Measurements from ENCODE around the gene DSTYK.

DNA sequence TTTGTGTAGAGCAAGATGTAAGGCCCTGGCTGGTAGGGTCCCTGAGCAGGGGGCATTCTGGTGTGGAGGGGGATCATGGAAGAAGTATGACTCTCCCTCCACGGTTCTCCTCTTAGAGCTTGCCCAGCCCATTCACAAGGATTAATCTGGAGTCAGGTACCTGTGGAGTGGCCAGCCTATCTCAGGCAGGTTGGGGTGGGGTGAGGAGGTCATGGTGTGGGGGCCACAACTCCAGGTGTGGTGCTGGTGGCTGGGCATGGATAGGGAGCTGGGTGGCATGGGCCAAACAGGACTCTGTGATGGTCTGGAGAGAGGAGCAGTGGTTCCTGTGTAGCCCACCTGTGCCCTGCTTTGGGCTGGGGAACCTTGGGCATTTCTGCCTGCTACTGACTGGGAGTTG, 48.5 kb upstream of the DSTYK start:
- TF ChIP-seq, protein P1, sequence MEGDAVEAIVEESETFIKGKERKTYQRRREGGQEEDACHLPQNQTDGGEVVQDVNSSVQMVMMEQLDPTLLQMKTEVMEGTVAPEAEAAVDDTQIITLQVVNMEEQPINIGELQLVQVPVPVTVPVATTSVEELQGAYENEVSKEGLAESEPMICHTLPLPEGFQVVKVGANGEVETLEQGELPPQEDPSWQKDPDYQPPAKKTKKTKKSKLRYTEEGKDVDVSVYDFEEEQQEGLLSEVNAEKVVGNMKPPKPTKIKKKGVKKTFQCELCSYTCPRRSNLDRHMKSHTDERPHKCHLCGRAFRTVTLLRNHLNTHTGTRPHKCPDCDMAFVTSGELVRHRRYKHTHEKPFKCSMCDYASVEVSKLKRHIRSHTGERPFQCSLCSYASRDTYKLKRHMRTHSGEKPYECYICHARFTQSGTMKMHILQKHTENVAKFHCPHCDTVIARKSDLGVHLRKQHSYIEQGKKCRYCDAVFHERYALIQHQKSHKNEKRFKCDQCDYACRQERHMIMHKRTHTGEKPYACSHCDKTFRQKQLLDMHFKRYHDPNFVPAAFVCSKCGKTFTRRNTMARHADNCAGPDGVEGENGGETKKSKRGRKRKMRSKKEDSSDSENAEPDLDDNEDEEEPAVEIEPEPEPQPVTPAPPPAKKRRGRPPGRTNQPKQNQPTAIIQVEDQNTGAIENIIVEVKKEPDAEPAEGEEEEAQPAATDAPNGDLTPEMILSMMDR (conservative IDR thresholded peaks at IDR 0.05; ENCODE audit: low read depth, low read length): no peak
- no peak for TF ChIP-seq EZH2phosphoT487 (IDR thresholded peaks at IDR 0.05; ENCODE audit: borderline replicate concordance, low read length)

Measured in PC-3 (cell line).